Stimulated activated CD4-positive, alpha-beta T cell treated with anti-CD3 and anti-CD28 coated beads, TNF-alpha, amount 100 ng/mL, for 24 hours (primary cell): ENCODE measurements around the gene CES5A.
"Not testable (repeated sequence)": the region's sequence is repeated elsewhere in the genome, so short reads cannot be mapped to it uniquely, and the experiment has no call there.

Experiments
- DNase-seq, 3 experiments: peaks; one replicate each; pipeline ENCODE4 v3.0.0-alpha.2; 2020; ENCODE audit warnings: low read depth in 3 of 3

Gene CES5A, protein sequence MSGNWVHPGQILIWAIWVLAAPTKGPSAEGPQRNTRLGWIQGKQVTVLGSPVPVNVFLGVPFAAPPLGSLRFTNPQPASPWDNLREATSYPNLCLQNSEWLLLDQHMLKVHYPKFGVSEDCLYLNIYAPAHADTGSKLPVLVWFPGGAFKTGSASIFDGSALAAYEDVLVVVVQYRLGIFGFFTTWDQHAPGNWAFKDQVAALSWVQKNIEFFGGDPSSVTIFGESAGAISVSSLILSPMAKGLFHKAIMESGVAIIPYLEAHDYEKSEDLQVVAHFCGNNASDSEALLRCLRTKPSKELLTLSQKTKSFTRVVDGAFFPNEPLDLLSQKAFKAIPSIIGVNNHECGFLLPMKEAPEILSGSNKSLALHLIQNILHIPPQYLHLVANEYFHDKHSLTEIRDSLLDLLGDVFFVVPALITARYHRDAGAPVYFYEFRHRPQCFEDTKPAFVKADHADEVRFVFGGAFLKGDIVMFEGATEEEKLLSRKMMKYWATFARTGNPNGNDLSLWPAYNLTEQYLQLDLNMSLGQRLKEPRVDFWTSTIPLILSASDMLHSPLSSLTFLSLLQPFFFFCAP

GRCh38 chr16:55875273-55875672 is at the start of gene CES5A:
TSS of gene CES5A (minus strand) at chr16:55875373. CDS start at chr16:55875221, 152 bp downstream.
- no peak for DNase-seq

GRCh38 chr16:55922662-55923061 is 47.5 kb upstream of the CES5A start:
- no peak for DNase-seq

GRCh38 chr16:55917373-55918160 is 42.4 kb upstream of the CES5A start:
- no peak for DNase-seq

- DNase-seq, result no peak
These were observed 40.1 kb upstream of the CES5A start for GRCh38 chr16:55915096-55915827.

GRCh38 chr16:55914383-55914782 is 39.2 kb upstream of the CES5A start:
- no peak for DNase-seq

- DNase-seq, result no peak
These were observed 38.5 kb upstream of the CES5A start for GRCh38 chr16:55913716-55914115.

GRCh38 chr16:55913121-55913520 is 37.9 kb upstream of the CES5A start:
- DNase-seq, result not testable (repeated sequence)

GRCh38 chr16:55912022-55912421 is 36.8 kb upstream of the CES5A start:
- DNase-seq, result no peak

GRCh38 chr16:55911616-55912015 is 36.4 kb upstream of the CES5A start:
- no peak for DNase-seq

- DNase-seq, result no peak
These were observed 34.7 kb upstream of the CES5A start for GRCh38 chr16:55909876-55910275.

- DNase-seq, result no peak
These were observed 33.5 kb upstream of the CES5A start for GRCh38 chr16:55908641-55909040.

GRCh38 chr16:55907661-55908060 is 32.5 kb upstream of the CES5A start:
- DNase-seq, result no peak

- no peak for DNase-seq
These were observed 30.9 kb upstream of the CES5A start for GRCh38 chr16:55906123-55906522.

DNA sequence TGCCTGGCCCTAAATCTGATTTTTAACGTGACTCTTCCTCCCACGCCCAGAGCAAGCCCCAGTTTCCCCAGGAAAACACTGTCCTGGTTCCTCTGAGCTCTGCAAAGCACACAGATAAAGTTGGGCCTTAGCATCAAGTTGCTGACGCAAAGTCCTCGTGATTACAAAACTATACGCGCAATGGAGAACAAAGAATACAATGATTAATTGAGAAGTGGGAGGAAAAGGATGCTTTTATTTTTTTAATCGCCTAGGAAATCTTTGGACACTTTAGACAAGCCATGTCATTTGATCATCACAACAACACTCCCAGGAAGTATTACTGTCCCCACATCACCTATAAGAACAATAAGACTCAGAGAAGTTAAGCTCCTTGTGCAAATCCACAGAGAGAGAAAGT is 30.5 kb upstream of the CES5A start:
- DNase-seq, result no peak

DNA sequence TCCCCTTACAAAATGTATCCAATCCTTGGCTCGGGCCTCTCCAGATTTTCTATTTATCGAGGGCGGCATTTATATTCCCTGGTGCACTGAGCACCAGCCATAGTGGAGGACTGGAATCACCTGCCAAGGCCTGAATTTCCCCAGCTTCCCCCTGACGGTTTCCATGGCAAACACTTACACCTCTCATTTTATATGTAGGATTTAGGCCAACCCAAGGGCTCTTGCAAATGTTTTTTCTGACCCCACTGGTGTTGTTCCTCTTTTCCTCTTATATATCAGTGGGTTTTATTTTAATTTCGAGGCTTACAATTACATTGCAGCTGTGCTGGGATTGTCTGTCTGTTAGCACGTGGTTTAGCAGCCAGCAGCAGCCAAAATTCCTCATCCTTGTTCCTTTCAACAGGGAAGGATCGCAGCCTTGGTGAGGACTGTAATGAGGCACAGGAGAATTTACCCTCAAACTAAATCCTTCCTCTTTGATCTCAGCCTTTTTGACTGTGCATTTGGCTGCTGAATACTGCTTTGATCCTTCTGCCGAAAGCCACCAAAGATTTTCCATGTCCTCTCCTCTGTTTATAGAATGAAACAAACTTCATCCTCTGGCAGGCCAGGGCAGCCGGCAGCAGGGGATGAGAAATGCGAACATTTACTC is 26.5 kb upstream of the CES5A start:
- no peak for DNase-seq

- no peak for DNase-seq
These were observed 25.6 kb upstream of the CES5A start for GRCh38 chr16:55900616-55901393.

DNA sequence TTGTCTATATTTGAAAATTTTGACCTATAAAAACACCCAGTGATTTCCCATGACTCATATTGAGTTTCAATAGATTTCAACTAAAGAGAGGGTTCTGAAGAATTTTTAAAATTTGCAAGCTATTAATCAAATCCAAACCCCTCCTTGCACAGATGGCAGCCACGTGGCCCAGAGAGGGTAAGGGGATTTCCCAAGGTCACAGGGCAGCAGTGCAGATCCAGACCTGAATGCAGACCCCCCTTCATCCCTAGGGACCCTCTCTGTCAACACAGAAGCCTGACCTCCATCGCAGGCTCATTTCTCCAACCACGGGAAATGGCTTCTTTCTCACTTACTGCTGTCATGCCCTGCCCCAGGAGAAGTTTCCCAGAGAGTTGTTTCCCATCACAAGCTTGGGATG is 24.7 kb upstream of the CES5A start:
- DNase-seq, result no peak

DNA sequence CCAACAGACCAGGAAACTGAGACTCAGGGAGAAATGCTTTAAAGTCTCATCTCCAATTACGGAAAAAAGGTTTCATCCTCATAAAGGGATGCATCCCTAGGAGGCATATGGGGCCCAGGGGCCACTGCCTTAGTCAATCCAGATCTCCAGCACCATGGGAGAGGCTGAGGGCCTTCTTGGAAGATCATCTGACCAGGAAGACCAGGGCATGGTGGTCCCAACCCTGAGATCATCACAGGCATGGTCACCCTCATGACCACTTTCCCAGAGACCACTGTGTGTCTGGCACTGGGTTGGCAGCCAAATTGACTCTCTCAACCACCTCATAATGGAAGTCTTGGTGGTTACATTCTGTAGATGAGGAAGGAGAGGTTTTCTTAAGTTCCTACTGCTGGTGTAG is 23.4 kb upstream of the CES5A start:
- DNase-seq, result no peak

DNA sequence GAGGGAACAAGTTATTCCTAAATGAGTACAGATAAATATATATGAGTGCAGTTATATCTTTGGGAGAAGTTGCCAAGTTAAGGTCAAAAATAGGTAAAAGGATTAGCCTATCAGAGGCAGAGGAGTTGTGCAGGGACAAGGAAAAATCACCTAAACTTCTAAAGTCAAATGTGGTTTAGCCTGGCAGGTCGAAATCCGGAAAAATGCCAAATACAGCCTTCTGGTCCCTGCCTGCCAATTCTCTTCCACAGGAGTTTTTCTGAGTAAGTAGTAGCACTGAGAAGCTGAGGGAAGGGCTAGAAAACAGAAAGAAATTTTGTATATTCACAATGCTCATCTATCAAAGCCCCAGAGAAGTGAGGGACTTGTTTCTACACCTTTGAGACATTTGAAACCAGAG is 17.6 kb upstream of the CES5A start:
- no peak for DNase-seq

DNA sequence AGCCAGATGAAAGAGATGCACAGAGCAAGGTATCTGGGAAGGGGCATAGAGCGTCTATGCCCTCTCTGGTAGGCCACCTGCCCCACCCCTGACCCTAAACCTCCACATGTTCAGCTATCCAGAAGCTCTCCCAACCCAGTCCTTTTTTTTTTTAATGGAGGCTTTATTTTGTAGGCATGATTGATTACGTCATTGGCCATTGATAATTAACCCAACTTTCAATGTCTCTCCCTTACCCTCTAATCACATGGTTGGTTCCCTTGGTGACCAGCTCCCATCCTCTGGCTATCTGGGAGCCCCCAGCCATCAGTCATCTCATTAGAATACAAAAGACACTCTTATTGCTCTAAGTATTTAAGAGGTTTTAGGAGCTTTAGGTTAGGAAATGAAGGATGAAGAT is 14.3 kb upstream of the CES5A start:
- DNase-seq, result no peak

- no peak for DNase-seq
These were observed 13.4 kb upstream of the CES5A start for GRCh38 chr16:55888546-55888945.
